Uterus (tissue), 4 donors: ENCODE measurements around the gene DNAJB2. TPM values are rescaled to one million over a fixed set of nuclear protein-coding genes. Genes with fewer than 3 reads are reported as not detected.

Source experiments
- DNase-seq, 2 donors: peaks; one replicate each; pipeline ENCODE4 v3.0.0-alpha.2; 2019 to 2020
- H3K27ac ChIP-seq, 2 donors: fragments of 200-600 bp; sonication (generic); 1 replicate in 1 of 2; 2 replicates in 1 of 2; pipeline ENCODE4 v1.5.1; 2016 to 2018
- H3K27me3 ChIP-seq, 2 donors: fragments of 200-600 bp; sonication (generic); one replicate each; pipeline ENCODE4 v1.5.1; 2018 to 2019; ENCODE audit warnings: control low read depth in 1 of 2
- H3K36me3 ChIP-seq, 2 donors: fragments of 200-600 bp; sonication (generic); one replicate each; pipeline ENCODE4 v1.5.1; 2019; ENCODE audit warnings: control low read depth in 1 of 2
- H3K4me1 ChIP-seq, 2 donors: fragments of 200-600 bp; sonication (generic); one replicate each; pipeline ENCODE4 v1.5.1; 2018 to 2019; ENCODE audit warnings: control low read depth in 1 of 2
- H3K4me3 ChIP-seq, 2 donors: fragments of 200-600 bp; sonication (generic); 1 replicate in 1 of 2; 2 replicates in 1 of 2; pipeline ENCODE4 v1.5.1; 2018 to 2019; ENCODE audit warnings: mild to moderate bottlenecking in 1 of 2
- H3K9me3 ChIP-seq, 2 donors: fragments of 200-600 bp; sonication (generic); one replicate each; pipeline ENCODE4 v1.5.1; 2019; ENCODE audit warnings: control low read depth in 1 of 2
- POLR2A ChIP-seq, 2 donors: fragments of 450-650 bp; IDR thresholded peaks; one replicate each; pipeline ENCODE4 v1.6.1; 2016; ENCODE audit warnings: antibody characterized with exemption in 2 of 2, mild to moderate bottlenecking in 1 of 2, moderate library complexity in 1 of 2
- intact Hi-C: fragments of 100-400 bp; cut with DNase I; formaldehyde crosslinking; loops from one replicate; pipeline ENCODE4 v1.15.1; 2023; ENCODE audit warnings: low total_unique reads
- total RNA-seq, 4 donors: library from RNA; depleted of rRNA in 3 of 4; stranded (reverse); fragments of >200 nt in 3 of 4; gene quantifications; one replicate each; pipeline versions ENCODE4 v1.1.0 to v1.2.4, GENCODE V29; 2014 to 2023
- TF ChIP-seq, protein P1 (sequence below), 4 experiments: fragments of 200-600 bp in 2 of 4; fragments of 450-650 bp in 2 of 4; sonication (generic) in 2 of 4; IDR thresholded peaks; one replicate each; pipeline ENCODE4 v1.5.1; 2016 to 2019; ENCODE audit warnings: antibody characterized with exemption in 4 of 4, mild to moderate bottlenecking in 2 of 4, moderate library complexity in 1 of 4
- donor health status: DM: yes; HTN: yes; CAD: no.

The DNAJB2 gene
- total RNA-seq, 4 donors from 2014 or later = 32.1 to 92.1 (median 69.1) TPM

- DNase-seq = peak; percentile 94
- intact Hi-C loops = no loop called here
Measured at GRCh38 chr2:219245148-219245898, 33.8 kb upstream of the DNAJB2 start, which contains the start of the genes GLB1L and STK16. Gene GLB1L (minus strand): TSS chr2:219245444. CDS start chr2:219243573, 1,871 bp downstream. Gene STK16 (plus strand): TSS chr2:219245479. CDS start chr2:219246000, 521 bp downstream.

DNA sequence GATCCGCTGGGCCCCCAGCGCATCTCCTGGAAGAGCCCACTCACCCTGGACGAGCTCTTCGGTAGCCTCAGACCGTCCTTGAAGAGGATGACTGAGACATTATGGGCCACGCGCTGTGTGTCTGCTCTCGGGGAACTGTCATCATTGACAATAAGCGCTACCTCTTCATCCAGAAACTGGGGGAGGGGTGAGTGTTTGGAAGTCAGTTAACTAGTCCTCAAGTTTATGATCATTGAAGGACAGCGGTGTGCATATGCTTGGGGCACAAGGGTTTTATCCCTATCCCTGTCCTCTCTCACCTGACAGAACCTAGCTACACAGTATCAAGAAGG is 33.3 kb upstream of the DNAJB2 start:
- no peak for TF ChIP-seq POLR2A (IDR thresholded peaks at IDR 0.05)
- TF ChIP-seq, protein P1, sequence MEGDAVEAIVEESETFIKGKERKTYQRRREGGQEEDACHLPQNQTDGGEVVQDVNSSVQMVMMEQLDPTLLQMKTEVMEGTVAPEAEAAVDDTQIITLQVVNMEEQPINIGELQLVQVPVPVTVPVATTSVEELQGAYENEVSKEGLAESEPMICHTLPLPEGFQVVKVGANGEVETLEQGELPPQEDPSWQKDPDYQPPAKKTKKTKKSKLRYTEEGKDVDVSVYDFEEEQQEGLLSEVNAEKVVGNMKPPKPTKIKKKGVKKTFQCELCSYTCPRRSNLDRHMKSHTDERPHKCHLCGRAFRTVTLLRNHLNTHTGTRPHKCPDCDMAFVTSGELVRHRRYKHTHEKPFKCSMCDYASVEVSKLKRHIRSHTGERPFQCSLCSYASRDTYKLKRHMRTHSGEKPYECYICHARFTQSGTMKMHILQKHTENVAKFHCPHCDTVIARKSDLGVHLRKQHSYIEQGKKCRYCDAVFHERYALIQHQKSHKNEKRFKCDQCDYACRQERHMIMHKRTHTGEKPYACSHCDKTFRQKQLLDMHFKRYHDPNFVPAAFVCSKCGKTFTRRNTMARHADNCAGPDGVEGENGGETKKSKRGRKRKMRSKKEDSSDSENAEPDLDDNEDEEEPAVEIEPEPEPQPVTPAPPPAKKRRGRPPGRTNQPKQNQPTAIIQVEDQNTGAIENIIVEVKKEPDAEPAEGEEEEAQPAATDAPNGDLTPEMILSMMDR (IDR thresholded peaks at IDR 0.05) = no peak
- Histone ChIP-seq H3K4me3 (peak overlapping the region; percentile 81 to 86), H3K27me3 (no peaks in the 10 kb centered on the region), H3K4me1 (peaks cover 0 to 19% of the 10 kb centered on the region in 2 donors), H3K9me3 (no peaks in the 10 kb centered on the region), H3K27ac (peak overlapping the region; percentile 90 to 95), H3K36me3 (no peaks in the 10 kb centered on the region)
- no peak for DNase-seq
- intact Hi-C loops = no loop called here

More at GRCh38 chr2:219245148-219245898, 33.8 kb upstream of the DNAJB2 start, which contains the start of the genes GLB1L and STK16:
- peak within 1 kb of the TSS; percentile 81 to 86 for H3K4me3 ChIP-seq
- no peaks in the 10 kb centered on the region for H3K27me3 ChIP-seq
- no peaks in the 10 kb centered on the region for H3K36me3 ChIP-seq
- peak within 1 kb of the TSS; percentile 90 to 95 for H3K27ac ChIP-seq
- H3K4me1 ChIP-seq = peaks cover 0 to 19% of the 10 kb centered on the region in 2 donors
- H3K9me3 ChIP-seq = no peaks in the 10 kb centered on the region
- peak in 1 of 2 donors; percentile 86 for TF ChIP-seq POLR2A (IDR thresholded peaks at IDR 0.05)
- TF ChIP-seq, protein P1 (IDR thresholded peaks at IDR 0.05) = peak in 2 of 4 experiments; percentile 11 to 23

- intact Hi-C loops = no loop called here
- Histone ChIP-seq H3K36me3 (no peaks in the 10 kb centered on the region), H3K27ac (no peak overlapping the region), H3K27me3 (no peaks in the 10 kb centered on the region), H3K9me3 (no peaks in the 10 kb centered on the region), H3K4me3 (no peak overlapping the region), H3K4me1 (peaks cover 0 to 19% of the 10 kb centered on the region in 2 donors)
- TF ChIP-seq, protein P1 (IDR thresholded peaks at IDR 0.05) = no peak
- no peak for TF ChIP-seq POLR2A (IDR thresholded peaks at IDR 0.05)
- no peak for DNase-seq
Measured at GRCh38 chr2:219246559-219246958, 32.6 kb upstream of the DNAJB2 start.

DNA sequence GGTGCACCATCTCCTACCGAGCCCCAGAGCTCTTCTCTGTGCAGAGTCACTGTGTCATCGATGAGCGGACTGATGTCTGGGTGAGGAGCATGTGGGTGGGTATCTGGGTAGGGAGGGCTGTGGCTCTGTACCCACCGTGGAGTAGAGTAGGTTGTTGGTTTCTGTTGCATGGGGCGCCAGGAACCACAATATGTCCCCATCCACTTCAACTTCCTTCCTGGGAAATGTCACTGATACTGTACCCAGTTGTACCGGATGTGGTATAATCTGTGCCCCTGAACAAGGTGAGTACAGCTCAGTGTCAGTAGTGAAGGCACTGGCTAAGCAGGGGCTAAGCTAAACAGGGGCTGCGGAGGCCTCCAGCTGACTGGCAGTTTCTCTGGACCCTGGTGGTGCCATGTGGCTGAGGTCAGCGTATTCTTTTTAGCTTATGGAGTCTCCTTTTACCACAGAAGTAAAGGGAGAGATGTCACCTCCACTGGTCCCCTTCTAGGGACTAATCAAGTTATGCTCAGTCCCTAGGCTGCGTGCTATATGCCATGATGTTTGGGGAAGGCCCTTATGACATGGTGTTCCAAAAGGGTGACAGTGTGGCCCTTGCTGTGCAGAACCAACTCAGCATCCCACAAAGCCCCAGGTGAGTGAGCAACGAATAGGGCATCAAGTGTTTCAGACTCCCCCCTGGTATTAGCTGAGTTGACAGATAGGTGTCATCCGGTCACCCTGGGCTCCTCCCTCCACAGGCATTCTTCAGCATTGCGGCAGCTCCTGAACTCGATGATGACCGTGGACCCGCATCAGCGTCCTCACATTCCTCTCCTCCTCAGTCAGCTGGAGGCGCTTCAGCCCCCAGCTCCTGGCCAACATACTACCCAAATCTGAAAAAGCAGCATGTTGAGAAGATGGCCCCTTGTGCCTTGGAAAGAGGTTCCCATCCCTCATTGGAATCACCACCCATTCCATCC is 31.2 kb upstream of the DNAJB2 start:
- intact Hi-C loops = no loop called here
- Histone ChIP-seq H3K4me3 (no peak overlapping the region), H3K4me1 (peaks cover 0 to 19% of the 10 kb centered on the region in 2 donors), H3K36me3 (no peaks in the 10 kb centered on the region), H3K27ac (peak overlapping the region in 1 of 2 donors; percentile 72), H3K27me3 (no peaks in the 10 kb centered on the region), H3K9me3 (no peaks in the 10 kb centered on the region)
- no peak for DNase-seq
- TF ChIP-seq POLR2A (IDR thresholded peaks at IDR 0.05) = no peak
- TF ChIP-seq, protein P1 (IDR thresholded peaks at IDR 0.05) = no peak
